PFSK-1 (cell line): Measurements from ENCODE around the gene DDOST.

Source experiments
- FOXP2 ChIP-seq: optimal IDR thresholded peaks from 2 replicates; pipeline ENCODE3; 2011; ENCODE audit warnings: borderline replicate concordance, control low read depth, inconsistent platforms; ENCODE audit not compliant: insufficient read depth; ENCODE audit errors: extremely low read length, extremely low read depth
- POLR2AphosphoS5 ChIP-seq: IDR thresholded peaks from 2 replicates; pipeline ENCODE4 v1.6.1; 2012; ENCODE audit warnings: low read depth, mild to moderate bottlenecking, control low read depth, low read length, moderate library complexity
- SIN3A ChIP-seq: IDR thresholded peaks from 2 replicates; pipeline ENCODE4 v1.6.1; 2012; ENCODE audit warnings: mild to moderate bottlenecking, low read length, moderate library complexity, borderline replicate concordance; ENCODE audit not compliant: insufficient read depth
- TAF1 ChIP-seq: IDR thresholded peaks from 2 replicates; pipeline ENCODE4 v1.6.1; 2012; ENCODE audit warnings: low read length, control low read depth, borderline replicate concordance; ENCODE audit not compliant: insufficient read depth
- TF ChIP-seq, protein P1 (sequence below), 2 experiments: IDR thresholded peaks; 2 replicates each; pipeline versions ENCODE4 v1.6.1 to v1.8.0; 2011 to 2012; ENCODE audit warnings: low read depth in 2 of 2, low read length in 2 of 2, control low read depth in 1 of 2, inconsistent platforms in 1 of 2, mild to moderate bottlenecking in 1 of 2, moderate library complexity in 1 of 2; ENCODE audit not compliant: insufficient read depth in 1 of 2

DDOST gene

DNA sequence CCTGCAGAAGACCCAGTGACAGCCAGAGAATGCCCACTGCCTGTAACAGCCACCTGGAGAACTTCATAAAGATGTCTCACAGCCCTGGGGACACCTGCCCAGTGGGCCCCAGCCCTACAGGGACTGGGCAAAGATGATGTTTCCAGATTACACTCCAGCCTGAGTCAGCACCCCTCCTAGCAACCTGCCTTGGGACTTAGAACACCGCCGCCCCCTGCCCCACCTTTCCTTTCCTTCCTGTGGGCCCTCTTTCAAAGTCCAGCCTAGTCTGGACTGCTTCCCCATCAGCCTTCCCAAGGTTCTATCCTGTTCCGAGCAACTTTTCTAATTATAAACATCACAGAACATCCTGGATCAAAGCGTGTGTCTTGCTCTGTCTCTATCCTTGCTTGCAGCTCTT is 42.6 kb downstream of the DDOST start:
- no peak for TF ChIP-seq SIN3A
- TF ChIP-seq, protein P1, sequence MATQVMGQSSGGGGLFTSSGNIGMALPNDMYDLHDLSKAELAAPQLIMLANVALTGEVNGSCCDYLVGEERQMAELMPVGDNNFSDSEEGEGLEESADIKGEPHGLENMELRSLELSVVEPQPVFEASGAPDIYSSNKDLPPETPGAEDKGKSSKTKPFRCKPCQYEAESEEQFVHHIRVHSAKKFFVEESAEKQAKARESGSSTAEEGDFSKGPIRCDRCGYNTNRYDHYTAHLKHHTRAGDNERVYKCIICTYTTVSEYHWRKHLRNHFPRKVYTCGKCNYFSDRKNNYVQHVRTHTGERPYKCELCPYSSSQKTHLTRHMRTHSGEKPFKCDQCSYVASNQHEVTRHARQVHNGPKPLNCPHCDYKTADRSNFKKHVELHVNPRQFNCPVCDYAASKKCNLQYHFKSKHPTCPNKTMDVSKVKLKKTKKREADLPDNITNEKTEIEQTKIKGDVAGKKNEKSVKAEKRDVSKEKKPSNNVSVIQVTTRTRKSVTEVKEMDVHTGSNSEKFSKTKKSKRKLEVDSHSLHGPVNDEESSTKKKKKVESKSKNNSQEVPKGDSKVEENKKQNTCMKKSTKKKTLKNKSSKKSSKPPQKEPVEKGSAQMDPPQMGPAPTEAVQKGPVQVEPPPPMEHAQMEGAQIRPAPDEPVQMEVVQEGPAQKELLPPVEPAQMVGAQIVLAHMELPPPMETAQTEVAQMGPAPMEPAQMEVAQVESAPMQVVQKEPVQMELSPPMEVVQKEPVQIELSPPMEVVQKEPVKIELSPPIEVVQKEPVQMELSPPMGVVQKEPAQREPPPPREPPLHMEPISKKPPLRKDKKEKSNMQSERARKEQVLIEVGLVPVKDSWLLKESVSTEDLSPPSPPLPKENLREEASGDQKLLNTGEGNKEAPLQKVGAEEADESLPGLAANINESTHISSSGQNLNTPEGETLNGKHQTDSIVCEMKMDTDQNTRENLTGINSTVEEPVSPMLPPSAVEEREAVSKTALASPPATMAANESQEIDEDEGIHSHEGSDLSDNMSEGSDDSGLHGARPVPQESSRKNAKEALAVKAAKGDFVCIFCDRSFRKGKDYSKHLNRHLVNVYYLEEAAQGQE (IDR thresholded peaks at IDR 0.05; ENCODE audit: insufficient read depth in 1 of 2, low read depth in 2 of 2, low read length in 2 of 2): no peak
- TF ChIP-seq POLR2AphosphoS5: no peak
- no peak for TF ChIP-seq FOXP2
- TF ChIP-seq TAF1: no peak

DNA sequence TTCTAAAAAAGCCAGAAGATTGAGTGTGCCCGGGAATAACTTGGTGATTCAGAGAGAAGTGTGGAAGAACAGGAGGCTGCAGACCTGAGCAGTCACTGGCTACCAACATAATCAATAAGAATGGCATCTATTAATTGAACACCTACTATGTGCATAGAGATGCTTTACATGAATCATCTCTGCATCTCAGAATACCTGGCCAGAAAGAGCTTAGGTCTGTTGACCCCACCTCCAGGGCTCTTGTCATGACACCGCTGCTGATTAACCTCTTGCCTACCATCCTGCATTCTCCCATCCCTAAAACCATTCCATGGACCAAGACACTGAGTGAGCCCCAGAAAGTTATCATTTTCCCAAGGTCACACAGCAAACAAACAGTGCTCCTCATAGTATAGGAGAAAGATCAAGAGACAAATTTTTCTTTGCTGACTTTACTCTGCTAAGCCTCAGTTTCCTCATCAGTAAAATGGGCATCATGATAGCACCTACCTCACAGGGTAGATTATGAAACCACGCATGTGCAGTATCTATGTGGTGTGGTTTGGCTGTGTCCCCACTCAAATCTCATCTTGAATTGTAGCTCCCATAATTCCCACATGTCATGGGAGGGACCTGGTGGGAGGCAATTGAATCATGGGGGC is 44.2 kb downstream of the DDOST start:
- TF ChIP-seq SIN3A: no peak

DNA sequence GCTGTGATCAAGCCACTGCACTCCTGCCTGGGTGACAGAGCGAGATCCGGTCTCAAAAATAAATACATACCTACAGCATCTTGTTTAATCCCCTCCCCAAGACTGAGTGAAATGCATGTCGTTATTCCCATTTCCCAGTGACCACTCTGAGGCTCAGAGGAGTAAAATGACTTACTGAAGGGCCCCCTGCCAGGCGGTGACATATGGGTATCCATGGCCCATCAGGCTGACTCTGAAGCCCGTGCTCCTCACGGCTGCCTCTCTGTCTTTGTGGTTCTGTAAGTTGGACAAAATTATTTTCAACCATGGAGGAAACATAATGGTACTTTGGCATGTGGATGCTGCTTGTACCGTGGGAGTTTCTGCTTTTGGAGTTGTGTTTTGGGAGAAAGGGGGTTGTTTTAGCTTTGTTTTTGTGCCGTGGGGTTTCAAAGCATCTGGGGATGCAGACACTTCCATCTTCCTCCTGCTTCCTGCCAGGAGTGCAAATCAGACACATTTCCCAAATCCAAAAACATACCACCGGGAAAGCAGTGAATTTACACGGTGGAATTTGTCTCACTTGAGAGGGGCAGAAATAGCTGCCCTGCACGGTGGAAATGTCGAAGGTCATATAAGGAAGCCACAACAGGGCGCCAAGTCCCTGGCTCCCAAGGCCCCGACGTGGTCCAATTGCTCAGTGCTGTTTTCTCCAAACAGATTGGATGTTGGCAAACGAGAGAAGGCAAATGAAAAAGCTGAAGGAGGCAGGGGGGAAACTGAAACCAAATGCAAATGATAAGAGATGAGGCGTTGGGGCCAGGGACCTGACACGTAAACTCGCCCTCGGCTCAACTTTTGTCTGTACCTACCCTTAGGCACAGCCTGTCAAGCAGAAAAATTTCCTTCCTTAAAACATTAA is 45.0 kb downstream of the DDOST start:
- TF ChIP-seq TAF1: no peak

DNA sequence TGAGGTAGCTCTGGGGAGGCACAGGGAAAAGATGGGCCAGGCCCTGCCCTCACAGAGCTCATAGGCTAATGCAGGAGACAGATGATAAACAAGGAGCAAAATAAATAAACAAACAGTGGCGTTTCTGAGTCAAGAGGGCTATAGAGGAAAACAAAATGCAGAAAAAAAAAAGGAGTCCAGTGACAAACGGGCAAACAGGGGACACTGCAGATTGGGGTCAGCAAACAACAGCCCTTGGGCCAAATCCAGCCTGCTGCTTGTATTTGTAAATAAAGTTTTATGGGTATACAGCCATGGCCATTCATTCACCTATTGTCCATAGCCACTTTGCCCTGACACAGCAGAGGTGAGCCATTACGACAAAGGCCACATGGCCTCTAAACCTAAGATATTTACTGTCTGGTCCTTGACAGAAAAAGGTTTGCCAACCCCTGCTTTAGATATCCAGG is 47.0 kb downstream of the DDOST start:
- TF ChIP-seq TAF1 (no peak), SIN3A (no peak), POLR2AphosphoS5 (no peak), FOXP2 (no peak)
- TF ChIP-seq, protein P1 (IDR thresholded peaks at IDR 0.05; ENCODE audit: insufficient read depth in 1 of 2, low read depth in 2 of 2, low read length in 2 of 2): no peak

DNA sequence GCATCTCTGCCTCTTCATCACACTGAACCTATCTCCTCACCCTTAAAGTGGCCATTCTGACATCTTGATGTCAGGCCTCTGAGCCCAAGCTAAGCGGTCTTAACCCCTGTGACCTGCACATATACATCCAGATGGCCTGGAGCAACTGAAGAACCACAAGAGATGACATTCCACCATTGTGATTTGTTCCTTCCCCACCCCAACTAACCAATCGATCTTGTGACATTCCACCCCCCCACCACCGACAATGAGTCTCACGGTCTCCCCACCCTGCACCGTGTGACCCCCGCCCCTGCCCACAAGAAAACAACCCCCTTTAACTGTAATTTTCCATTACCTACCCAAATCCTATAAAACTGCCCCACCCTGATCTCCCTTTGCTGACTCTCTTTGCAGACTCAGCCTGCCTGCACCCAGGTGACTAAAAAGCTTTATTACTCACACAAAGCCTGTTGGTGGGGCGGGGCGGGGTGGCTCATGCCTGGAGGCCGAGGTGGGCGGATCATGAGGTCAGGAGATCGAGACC is 48.9 kb downstream of the DDOST start:
- TF ChIP-seq, protein P1 (IDR thresholded peaks at IDR 0.05; ENCODE audit: insufficient read depth in 1 of 2, low read depth in 2 of 2, low read length in 2 of 2): no peak
- TF ChIP-seq POLR2AphosphoS5 (no peak), TAF1 (no peak), SIN3A (no peak), FOXP2 (no peak)

DNA sequence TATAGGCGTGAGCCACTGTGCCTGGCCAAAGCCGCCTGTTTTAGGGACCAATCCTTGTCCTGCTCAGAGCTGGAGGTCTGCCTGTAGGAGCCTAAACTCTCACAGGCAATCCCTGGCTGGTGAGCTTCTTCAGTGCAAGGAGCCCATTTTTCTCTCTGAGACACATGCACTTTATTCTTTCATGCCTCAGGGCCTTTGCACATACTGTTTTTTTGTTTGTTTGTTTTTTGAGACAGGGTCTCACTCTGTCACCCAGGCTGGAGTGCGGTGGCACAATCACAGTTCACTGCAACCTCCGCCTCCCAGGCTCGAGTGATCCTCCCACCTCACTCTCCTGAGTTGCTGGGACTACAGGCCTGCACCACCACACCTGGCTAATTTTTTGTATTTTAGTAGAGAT is 49.5 kb downstream of the DDOST start:
- no peak for TF ChIP-seq POLR2AphosphoS5
- TF ChIP-seq SIN3A: no peak
- TF ChIP-seq FOXP2: no peak
- TF ChIP-seq, protein P1 (IDR thresholded peaks at IDR 0.05; ENCODE audit: insufficient read depth in 1 of 2, low read depth in 2 of 2, low read length in 2 of 2): no peak
- no peak for TF ChIP-seq TAF1
